Lung microvascular endothelial cell (primary cell): Measurements from ENCODE around the gene ABCC1. TPM values are rescaled to one million over a fixed set of nuclear protein-coding genes. Genes with fewer than 3 reads are reported as not detected.
"Not testable (repeated sequence)": the region's sequence is repeated elsewhere in the genome, so short reads cannot be mapped to it uniquely, and the experiment has no call there.

Experiments
- DNase-seq, 2 donors: peaks; one replicate each; pipeline versions ENCODE4 v3.0.0 to v3.0.0-alpha.2; 2010; ENCODE audit warnings: low read depth in 2 of 2
- total RNA-seq: library from RNA; depleted of rRNA; stranded (reverse); fragments of >200 nt; gene quantifications from 2 replicates; pipeline ENCODE4 v1.2.1, GENCODE V29; 2014

Gene ABCC1
- total RNA-seq, 1 donor from 2014 or later: 25.4 TPM

- peak in 1 of 2 donors; percentile 48 for DNase-seq
Measured at GRCh38 chr16:15966836-15967546, 17.6 kb downstream of the ABCC1 start.

- no peak for DNase-seq
Measured at GRCh38 chr16:15967655-15968315, 18.4 kb downstream of the ABCC1 start.

GRCh38 chr16:15970202-15970601 is 20.8 kb downstream of the ABCC1 start:
- no peak for DNase-seq

GRCh38 chr16:15970743-15971439 is 21.5 kb downstream of the ABCC1 start:
- no peak for DNase-seq

GRCh38 chr16:15971440-15971815 is 22.0 kb downstream of the ABCC1 start:
- no peak for DNase-seq

GRCh38 chr16:15972046-15972868 is 22.8 kb downstream of the ABCC1 start:
- DNase-seq: no peak

- DNase-seq: no peak
Measured at GRCh38 chr16:15973421-15973820, 24.0 kb downstream of the ABCC1 start.

GRCh38 chr16:15974057-15974456 is 24.6 kb downstream of the ABCC1 start:
- no peak for DNase-seq

- no peak for DNase-seq
Measured at GRCh38 chr16:15975172-15975571, 25.8 kb downstream of the ABCC1 start.

GRCh38 chr16:15976225-15976812 is 26.9 kb downstream of the ABCC1 start:
- no peak for DNase-seq

- DNase-seq: peak in 1 of 2 donors; percentile 36
Measured at GRCh38 chr16:15976929-15977637, 27.7 kb downstream of the ABCC1 start.

- DNase-seq: no peak
Measured at GRCh38 chr16:15979801-15980200, 30.4 kb downstream of the ABCC1 start.

- peak in 1 of 2 donors; percentile 19 for DNase-seq
Measured at GRCh38 chr16:15980329-15980728, 30.9 kb downstream of the ABCC1 start.

GRCh38 chr16:15981382-15981781 is 32.0 kb downstream of the ABCC1 start:
- DNase-seq: no peak

- not testable (repeated sequence) for DNase-seq
Measured at GRCh38 chr16:15982194-15982915, 32.9 kb downstream of the ABCC1 start.

- peak; percentile 60 to 88 for DNase-seq
Measured at GRCh38 chr16:15983898-15984297, 34.5 kb downstream of the ABCC1 start.

- no peak for DNase-seq
Measured at GRCh38 chr16:15985144-15985543, 35.7 kb downstream of the ABCC1 start.

GRCh38 chr16:15986261-15986660 is 36.8 kb downstream of the ABCC1 start:
- DNase-seq: no peak

GRCh38 chr16:15988268-15989013 is 39.0 kb downstream of the ABCC1 start:
- peak; percentile 56 to 66 for DNase-seq
